Immature natural killer cell (primary cell): ENCODE data around the gene TAP1. TPM values are rescaled to one million over a fixed set of nuclear protein-coding genes. Genes with fewer than 3 reads are reported as not detected.

Experiments used
- DNase-seq, 3 donors: peaks; one replicate each; pipeline ENCODE4 v3.0.0; 2022; ENCODE audit warnings: mixed read lengths in 1 of 3
- H3K27ac Mint-ChIP-seq, 6 donors: one replicate each; pipeline ENCODE4 v1.8.0; 2020; ENCODE audit warnings: mixed read lengths in 6 of 6, mild to moderate bottlenecking in 5 of 6, inconsistent platforms in 4 of 6, moderate library complexity in 3 of 6
- H3K27me3 Mint-ChIP-seq, 3 donors: one replicate each; pipeline ENCODE4 v1.8.0; 2020 to 2021; ENCODE audit warnings: low read depth in 3 of 3, mild to moderate bottlenecking in 3 of 3, mixed read lengths in 3 of 3, moderate library complexity in 3 of 3, inconsistent platforms in 1 of 3
- H3K36me3 Mint-ChIP-seq, 3 donors: one replicate each; pipeline ENCODE4 v1.8.0; 2020; ENCODE audit warnings: mixed read lengths in 3 of 3, inconsistent platforms in 2 of 3, mild to moderate bottlenecking in 2 of 3
- H3K4me1 Mint-ChIP-seq, 2 donors: one replicate each; pipeline ENCODE4 v1.8.0; 2020; ENCODE audit warnings: inconsistent platforms in 2 of 2, mild to moderate bottlenecking in 2 of 2, mixed read lengths in 2 of 2, moderate library complexity in 1 of 2
- H3K4me3 Mint-ChIP-seq, 5 donors: one replicate each; pipeline ENCODE4 v1.8.0; 2020; ENCODE audit warnings: mild to moderate bottlenecking in 5 of 5, mixed read lengths in 5 of 5, inconsistent platforms in 3 of 5, moderate library complexity in 3 of 5
- H3K9me3 Mint-ChIP-seq, 6 donors: one replicate each; pipeline ENCODE4 v1.8.0; 2020; ENCODE audit warnings: mild to moderate bottlenecking in 6 of 6, mixed read lengths in 6 of 6, inconsistent platforms in 4 of 6, moderate library complexity in 3 of 6
- polyA plus RNA-seq, 3 donors: library from polyadenylated mRNA; unstranded; fragments of 300-500 nt; fragmentation: Illumina TruSeq; gene quantifications; one replicate each; pipeline ENCODE4 v1.2.3, GENCODE V29; 2021

TAP1 gene
- polyA plus RNA-seq, 3 donors from 2014 or later = 310 to 465 (median 439) TPM

DNA sequence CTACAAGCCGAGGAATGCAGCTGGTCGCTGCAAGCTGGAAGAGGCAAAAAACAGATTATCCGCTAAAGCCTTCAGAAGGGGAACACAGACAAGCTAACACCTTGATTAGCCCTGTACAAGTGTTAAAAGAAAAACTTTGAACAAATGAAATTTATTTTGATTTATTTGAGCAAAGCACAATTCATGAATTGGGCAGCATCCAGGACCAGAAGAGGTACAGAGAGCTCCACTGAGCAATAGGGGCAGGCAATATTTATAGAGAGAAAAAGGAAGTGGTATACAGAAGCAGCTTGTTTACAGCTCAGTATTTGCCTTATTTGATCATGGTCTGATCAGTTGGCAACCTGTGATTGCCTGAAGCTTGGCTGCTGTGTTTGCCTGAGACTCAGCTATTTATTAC lies 54.3 kb downstream of the TAP1 start:
- peaks cover 4 to 30% (median 28%) of the 10 kb centered on the region in 3 donors for H3K27me3 Mint-ChIP-seq
- peaks cover 0 to 8% (median 4%) of the 10 kb centered on the region in 3 donors for H3K36me3 Mint-ChIP-seq
- DNase-seq = no peak
- H3K27ac Mint-ChIP-seq = peak overlapping the region in 1 of 6 donors; percentile 8
- H3K9me3 Mint-ChIP-seq = peaks cover 0 to 7% (median 4%) of the 10 kb centered on the region in 6 donors
- peaks cover 10 to 11% of the 10 kb centered on the region in 2 donors for H3K4me1 Mint-ChIP-seq
- H3K4me3 Mint-ChIP-seq = no peak overlapping the region

DNA sequence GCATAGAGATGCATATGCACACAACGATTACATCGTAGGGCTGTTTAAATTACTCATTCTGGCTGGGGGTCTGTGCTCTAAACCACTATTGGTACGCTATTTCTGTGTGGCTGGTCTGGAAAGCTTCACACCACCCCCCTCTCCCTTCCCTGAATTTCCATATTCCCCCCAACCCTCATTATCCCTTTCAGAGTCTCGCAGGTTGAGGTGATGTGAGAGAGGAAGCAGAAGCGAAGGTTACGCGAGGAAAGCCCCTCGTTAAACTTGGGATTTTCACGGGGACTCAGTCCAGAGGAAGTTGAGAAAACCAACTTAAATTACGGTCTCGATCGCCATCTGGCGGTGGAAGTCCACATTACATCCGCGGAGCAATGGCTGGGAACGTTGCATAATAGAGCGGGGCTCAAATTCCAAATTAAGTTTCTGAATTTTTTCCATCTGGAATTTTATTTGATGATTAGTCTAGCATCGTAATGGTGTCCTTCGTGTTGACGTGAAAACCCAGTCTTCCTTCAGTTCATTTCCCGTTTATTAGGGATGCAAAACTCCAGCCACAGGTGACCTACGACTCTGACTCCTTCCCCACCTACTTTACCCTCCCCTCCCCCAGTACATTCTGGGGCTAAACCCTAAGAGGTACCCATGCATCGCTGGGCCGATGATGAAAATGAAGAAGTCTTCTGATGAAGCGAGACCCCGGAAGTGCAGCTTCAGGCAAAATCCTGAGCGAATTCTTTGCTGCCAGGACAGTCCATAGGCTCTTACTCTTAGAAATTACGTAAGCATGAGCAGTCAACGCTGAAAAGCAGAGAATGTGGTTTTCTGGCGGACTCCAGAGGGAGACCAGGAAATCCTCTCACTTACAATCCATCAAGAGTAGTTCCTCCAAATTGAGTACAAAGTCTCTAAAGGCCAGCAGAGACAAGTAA lies 56.4 kb downstream of the TAP1 start:
- Mint-ChIP-seq H3K36me3 (peaks cover 0 to 8% (median 4%) of the 10 kb centered on the region in 3 donors), H3K27me3 (peaks cover 2 to 26% (median 21%) of the 10 kb centered on the region in 3 donors), H3K4me3 (peak overlapping the region; percentile 45 to 74 (median 54)), H3K9me3 (peaks cover 0 to 7% (median 4%) of the 10 kb centered on the region in 6 donors), H3K4me1 (peaks cover 10 to 11% of the 10 kb centered on the region in 2 donors), H3K27ac (peak overlapping the region in 2 of 6 donors; percentile 8 to 32)
- DNase-seq = peak; percentile 60 to 68 (median 65)

Other genes starting within 250 kb of the TAP1 start
- gene HLA-DQA1, start 216.3 kb downstream of the TAP1 start, polyA plus RNA-seq = 10 to 100 TPM in 2 of 3 donors, 1 to 10 TPM in 1; 1.8 to 53.1 (median 10.3) TPM
- gene HLA-DQB1, start 187.0 kb downstream of the TAP1 start, polyA plus RNA-seq = 100 to 1,000 TPM in 1 of 3 donors, 10 to 100 TPM in 1, 1 to 10 TPM in 1; 2.5 to 105 (median 74.9) TPM
- 1 to 10 TPM; 1.5 to 5.9 (median 2.5) TPM for gene HLA-DQA2, start 112.3 kb downstream of the TAP1 start, polyA plus RNA-seq
- gene HLA-DQB2, start 90.2 kb downstream of the TAP1 start, polyA plus RNA-seq = 1 to 10 TPM; 1.9 to 3.8 (median 2.9) TPM
- 1 to 10 TPM in 2 of 3 donors, under 1 TPM in 1; 0.45 to 6.6 (median 4.8) TPM for gene HLA-DOB, start 36.7 kb downstream of the TAP1 start, polyA plus RNA-seq
- 10 to 100 TPM; 16.9 to 67.6 (median 30.4) TPM for gene TAP2, start 15.0 kb downstream of the TAP1 start, polyA plus RNA-seq
- 100 to 1,000 TPM; 495 to 696 (median 528) TPM for gene PSMB8, start 9.7 kb downstream of the TAP1 start, polyA plus RNA-seq
- 1,000 to 10,000 TPM in 1 of 3 donors, 100 to 1,000 TPM in 2; 694 to 1,190 (median 822) TPM for gene PSMB9, start 488 bp upstream of the TAP1 start, polyA plus RNA-seq
- 100 to 1,000 TPM in 1 of 3 donors, 10 to 100 TPM in 2; 38.3 to 104 (median 89.1) TPM for gene HLA-DMB, start 87.3 kb upstream of the TAP1 start, polyA plus RNA-seq
- 10 to 100 TPM; 39.2 to 78.7 (median 69.7) TPM for gene HLA-DMA, start 99.4 kb upstream of the TAP1 start, polyA plus RNA-seq
- 100 to 1,000 TPM in 1 of 3 donors, 10 to 100 TPM in 2; 29.8 to 119 (median 31.5) TPM for gene BRD2, start 114.9 kb upstream of the TAP1 start, polyA plus RNA-seq
- gene HLA-DOA, start 155.9 kb upstream of the TAP1 start, polyA plus RNA-seq = 1 to 10 TPM in 2 of 3 donors, under 1 TPM in 1; 0.37 to 5.2 (median 2.8) TPM
- gene HLA-DPA1, start 219.9 kb upstream of the TAP1 start, polyA plus RNA-seq = 100 to 1,000 TPM; 173 to 252 (median 202) TPM
- gene HLA-DPB1, start 222.3 kb upstream of the TAP1 start, polyA plus RNA-seq = 100 to 1,000 TPM; 183 to 353 (median 296) TPM